A549 (cell line): Measurements from ENCODE around the gene MED16.

Experiments
- EHMT2 ChIP-seq: fragments of 200-600 bp; sonication (generic); IDR thresholded peaks from 2 replicates; pipeline ENCODE4 v1.6.1; 2016; ENCODE audit warnings: antibody characterized with exemption, low read depth, mild to moderate bottlenecking, moderate library complexity
- EP300 ChIP-seq, 2 experiments: fragments of >200 bp; sonication (Bioruptor Twin); formaldehyde crosslinking; IDR thresholded peaks; 2 replicates in 1 of 2; 3 replicates in 1 of 2; pipeline ENCODE4 v1.6.1; 2016 to 2017
- HDAC2 ChIP-seq: fragments of 200-600 bp; sonication (generic); IDR thresholded peaks from 2 replicates; pipeline ENCODE4 v1.6.1; 2016
- HOXA7 ChIP-seq: fragments of 250-450 bp; sonication (Bioruptor Pico); IDR thresholded peaks from 2 replicates; pipeline ENCODE4 v1.5.0; 2020; ENCODE audit warnings: mild to moderate bottlenecking, moderate library complexity
- JUNB ChIP-seq: fragments of >200 bp; sonication (Bioruptor Twin); formaldehyde crosslinking; IDR thresholded peaks from 2 replicates; pipeline ENCODE4 v1.6.1; 2016
- POLR2A ChIP-seq: IDR thresholded peaks from 2 replicates; pipeline ENCODE4 v1.6.1; 2012; ENCODE audit warnings: mild to moderate bottlenecking, low read length
- TP53 ChIP-seq: fragments of 250-450 bp; sonication (Bioruptor Pico); IDR thresholded peaks from 2 replicates; pipeline ENCODE4 v1.5.0; 2021; ENCODE audit warnings: mild to moderate bottlenecking, moderate library complexity
- TF ChIP-seq, protein P1 (sequence below): fragments of >200 bp; sonication (Bioruptor Twin); formaldehyde crosslinking; IDR thresholded peaks from 3 replicates; pipeline ENCODE4 v1.5.1; 2016

DNA sequence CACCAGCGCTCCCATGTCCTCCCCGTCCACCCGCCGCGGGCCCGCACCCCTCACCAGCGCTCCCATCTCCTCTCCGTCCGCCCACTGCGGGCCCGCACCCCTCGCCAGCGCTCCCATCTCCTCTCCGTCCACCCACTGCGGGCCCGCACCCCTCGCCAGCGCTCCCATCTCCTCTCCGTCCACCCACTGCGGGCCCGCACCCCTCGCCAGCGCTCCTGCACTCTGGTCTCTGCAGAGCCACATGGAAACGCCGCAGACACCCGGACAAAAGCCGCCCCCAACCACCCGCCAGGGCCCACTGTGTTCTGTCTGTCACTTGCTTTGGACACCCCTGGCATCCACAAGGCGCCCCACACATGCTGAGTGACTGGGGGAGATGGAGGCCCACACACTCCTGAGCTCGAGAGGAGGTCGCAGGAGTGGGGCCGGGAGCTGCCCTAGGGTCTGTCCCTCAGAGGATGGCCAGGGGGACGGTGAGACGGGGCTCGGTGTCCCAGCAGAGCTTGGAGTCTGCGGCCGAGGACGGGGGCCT is 26.2 kb downstream of the MED16 start:
- TF ChIP-seq, protein P1, sequence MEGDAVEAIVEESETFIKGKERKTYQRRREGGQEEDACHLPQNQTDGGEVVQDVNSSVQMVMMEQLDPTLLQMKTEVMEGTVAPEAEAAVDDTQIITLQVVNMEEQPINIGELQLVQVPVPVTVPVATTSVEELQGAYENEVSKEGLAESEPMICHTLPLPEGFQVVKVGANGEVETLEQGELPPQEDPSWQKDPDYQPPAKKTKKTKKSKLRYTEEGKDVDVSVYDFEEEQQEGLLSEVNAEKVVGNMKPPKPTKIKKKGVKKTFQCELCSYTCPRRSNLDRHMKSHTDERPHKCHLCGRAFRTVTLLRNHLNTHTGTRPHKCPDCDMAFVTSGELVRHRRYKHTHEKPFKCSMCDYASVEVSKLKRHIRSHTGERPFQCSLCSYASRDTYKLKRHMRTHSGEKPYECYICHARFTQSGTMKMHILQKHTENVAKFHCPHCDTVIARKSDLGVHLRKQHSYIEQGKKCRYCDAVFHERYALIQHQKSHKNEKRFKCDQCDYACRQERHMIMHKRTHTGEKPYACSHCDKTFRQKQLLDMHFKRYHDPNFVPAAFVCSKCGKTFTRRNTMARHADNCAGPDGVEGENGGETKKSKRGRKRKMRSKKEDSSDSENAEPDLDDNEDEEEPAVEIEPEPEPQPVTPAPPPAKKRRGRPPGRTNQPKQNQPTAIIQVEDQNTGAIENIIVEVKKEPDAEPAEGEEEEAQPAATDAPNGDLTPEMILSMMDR, result no peak
- no peak for TF ChIP-seq HOXA7
- TF ChIP-seq POLR2A, result no peak
- no peak for TF ChIP-seq EP300 (IDR thresholded peaks at IDR 0.05)
- TF ChIP-seq TP53 (CRISPR knock-in tag), result no peak
- no peak for TF ChIP-seq JUNB
- TF ChIP-seq HDAC2, result no peak
- no peak for TF ChIP-seq EHMT2
